B cell (primary cell): Measurements from ENCODE around the gene DEAF1. TPM values are rescaled to one million over a fixed set of nuclear protein-coding genes. Genes with fewer than 3 reads are reported as not detected.

Source experiments
- ATAC-seq: fragments of 200-7000 bp; cut with Tn5 transposase; one replicate; pipeline ENCODE4 v1.10.0; 2021; ENCODE audit warnings: low read depth, mild to moderate bottlenecking, moderate number of reproducible peaks, moderate library complexity
- CTCF ChIA-PET: fragments of 350-600 bp; sonication (Branson Sonifier 250); formaldehyde crosslinking; loops from one replicate; lab custom pipeline; 2021; ENCODE audit warnings: antibody characterized with exemption, inconsistent platforms; lab: Charles Lee
- POLR2A ChIA-PET: fragments of 350-600 bp; sonication (Branson Sonifier 250); formaldehyde crosslinking; loops from one replicate; lab custom pipeline; 2021; ENCODE audit warnings: antibody characterized with exemption; lab: Charles Lee
- DNase-seq: peaks from one replicate; pipeline ENCODE4 v3.0.0; 2013
- H2AFZ ChIP-seq: 2 replicates; pipeline ENCODE4 v1.6.1; 2012; ENCODE audit warnings: mild to moderate bottlenecking, low read depth, low read length; ENCODE audit not compliant: insufficient read depth, poor library complexity, severe bottlenecking
- H3K27ac ChIP-seq, 2 donors: 1 replicate in 1 of 2; 2 replicates in 1 of 2; pipeline ENCODE4 v1.5.1; 2012 to 2013; ENCODE audit warnings: low read length in 2 of 2, mild to moderate bottlenecking in 2 of 2, moderate library complexity in 1 of 2
- H3K27me3 ChIP-seq, 4 experiments: fragments of 200-600 bp in 1 of 4; sonication (generic) in 1 of 4; replicated peaks in 1 of 4; 1 replicate in 2 of 4; 2 replicates in 2 of 4; pipeline versions ENCODE4 v1.6.1 to v1.7.0; 2013 to 2016; ENCODE audit warnings: low read length in 3 of 4, mild to moderate bottlenecking in 2 of 4, mixed read lengths in 1 of 4, moderate library complexity in 1 of 4; ENCODE audit not compliant: insufficient read depth in 4 of 4, control insufficient read depth in 3 of 4; ENCODE audit errors: control extremely low read depth in 1 of 4
- H3K36me3 ChIP-seq, 2 experiments: replicated peaks in 1 of 2; 1 replicate in 1 of 2; 2 replicates in 1 of 2; pipeline versions ENCODE4 v1.6.1 to v1.7.1; 2013; ENCODE audit warnings: low read length in 1 of 2; ENCODE audit not compliant: insufficient read depth in 2 of 2, control insufficient read depth in 1 of 2; ENCODE audit errors: control extremely low read depth in 1 of 2, extremely low read depth in 1 of 2
- H3K4me1 ChIP-seq, 2 donors: fragments of 200-600 bp in 1 of 2; sonication (generic) in 1 of 2; 1 replicate in 1 of 2; 2 replicates in 1 of 2; pipeline versions ENCODE4 v1.5.1 to v1.6.1; 2013 to 2017; ENCODE audit warnings: low read length in 2 of 2; ENCODE audit not compliant: control insufficient read depth in 2 of 2, insufficient read depth in 2 of 2
- H3K4me2 ChIP-seq: replicated peaks from 2 replicates; pipeline ENCODE3; 2012; ENCODE audit warnings: mild to moderate bottlenecking, low read depth, low read length; ENCODE audit not compliant: poor library complexity, severe bottlenecking
- H3K4me3 ChIP-seq, 5 experiments: fragments of 200-600 bp in 1 of 5; sonication (generic) in 1 of 5; 1 replicate in 3 of 5; 2 replicates in 2 of 5; pipeline versions ENCODE4 v1.5.1 to v1.7.0; 2011 to 2016; ENCODE audit warnings: low read length in 4 of 5, mild to moderate bottlenecking in 4 of 5, low read depth in 2 of 5, control low read depth in 1 of 5, moderate library complexity in 1 of 5; ENCODE audit not compliant: insufficient read depth in 1 of 5; ENCODE audit errors: control extremely low read depth in 1 of 5, extremely low read depth in 1 of 5
- H3K79me2 ChIP-seq: fragments of 200-600 bp; sonication (generic); one replicate; pipeline ENCODE4 v1.6.0; 2016; ENCODE audit warnings: low read length; ENCODE audit not compliant: control insufficient read depth, insufficient read depth
- H3K9ac ChIP-seq: fragments of 200-600 bp; sonication (generic); 2 replicates; pipeline ENCODE4 v1.6.1; 2017; ENCODE audit warnings: mild to moderate bottlenecking, low read length, moderate library complexity
- H3K9me3 ChIP-seq, 3 donors: one replicate each; pipeline versions ENCODE4 v1.6.1 to v1.7.1; 2013; ENCODE audit warnings: low read length in 2 of 3; ENCODE audit not compliant: control insufficient read depth in 2 of 3, insufficient read depth in 1 of 3; ENCODE audit errors: control extremely low read depth in 1 of 3
- H4K20me1 ChIP-seq: 2 replicates; pipeline ENCODE4 v1.6.0; 2012; ENCODE audit warnings: mild to moderate bottlenecking, low read length; ENCODE audit not compliant: insufficient read depth, control insufficient read depth, poor library complexity, severe bottlenecking
- H3K27ac Mint-ChIP-seq: one replicate; pipeline ENCODE4 v1.8.0; 2021; ENCODE audit warnings: mixed read lengths
- H3K27me3 Mint-ChIP-seq: one replicate; pipeline ENCODE4 v1.8.0; 2021; ENCODE audit warnings: mixed read lengths
- H3K4me1 Mint-ChIP-seq: one replicate; pipeline ENCODE4 v1.8.0; 2021; ENCODE audit warnings: mixed read lengths
- H3K4me3 Mint-ChIP-seq: one replicate; pipeline ENCODE4 v1.8.0; 2021; ENCODE audit warnings: mixed read lengths
- H3K9me3 Mint-ChIP-seq: one replicate; pipeline ENCODE4 v1.8.0; 2022; ENCODE audit warnings: mixed read lengths; ENCODE audit not compliant: insufficient read depth
- EZH2 ChIP-seq: IDR thresholded peaks from 2 replicates; pipeline ENCODE4 v1.6.1; 2012; ENCODE audit warnings: borderline replicate concordance, low read depth, mild to moderate bottlenecking, moderate library complexity, low read length; ENCODE audit not compliant: insufficient read depth, poor library complexity, severe bottlenecking
- WGBS: methylation state at CpG from one replicate; pipeline ENCODE4 v1.1.5; 2013; ENCODE audit warnings: missing lambda C conversion rate; ENCODE audit not compliant: insufficient coverage; 5-methylcytosine and 5-hydroxymethylcytosine counted together
- intact Hi-C: fragments of 100-400 bp; cut with micrococcal nuclease; formaldehyde crosslinking; loops from one replicate; pipeline ENCODE4 v1.10.0; 2022
- polyA plus RNA-seq: library from polyadenylated mRNA; depleted of rRNA; stranded (reverse); fragments of >200 nt; gene quantifications from 2 replicates; pipeline ENCODE4 v1.2.3, GENCODE V29; 2012
- total RNA-seq, 2 donors: library from RNA; stranded (reverse); fragments of 120-200 nt in 1 of 2; gene quantifications; 1 replicate in 1 of 2; 2 replicates in 1 of 2; pipeline versions ENCODE4 v1.2.3 to v1.2.4, GENCODE V29; 2013 to 2022
- TF ChIP-seq, protein P1 (sequence below): fragments of 200-600 bp; IDR thresholded peaks from one replicate; pipeline ENCODE4 v1.8.0; 2022; ENCODE audit warnings: antibody characterized with exemption, mild to moderate bottlenecking

DEAF1 gene
- total and polyA plus RNA-seq, 2 donors (not counting 1 experiment from before 2014, with no cell fraction given), result 31.8 to 53.6 TPM

DNA sequence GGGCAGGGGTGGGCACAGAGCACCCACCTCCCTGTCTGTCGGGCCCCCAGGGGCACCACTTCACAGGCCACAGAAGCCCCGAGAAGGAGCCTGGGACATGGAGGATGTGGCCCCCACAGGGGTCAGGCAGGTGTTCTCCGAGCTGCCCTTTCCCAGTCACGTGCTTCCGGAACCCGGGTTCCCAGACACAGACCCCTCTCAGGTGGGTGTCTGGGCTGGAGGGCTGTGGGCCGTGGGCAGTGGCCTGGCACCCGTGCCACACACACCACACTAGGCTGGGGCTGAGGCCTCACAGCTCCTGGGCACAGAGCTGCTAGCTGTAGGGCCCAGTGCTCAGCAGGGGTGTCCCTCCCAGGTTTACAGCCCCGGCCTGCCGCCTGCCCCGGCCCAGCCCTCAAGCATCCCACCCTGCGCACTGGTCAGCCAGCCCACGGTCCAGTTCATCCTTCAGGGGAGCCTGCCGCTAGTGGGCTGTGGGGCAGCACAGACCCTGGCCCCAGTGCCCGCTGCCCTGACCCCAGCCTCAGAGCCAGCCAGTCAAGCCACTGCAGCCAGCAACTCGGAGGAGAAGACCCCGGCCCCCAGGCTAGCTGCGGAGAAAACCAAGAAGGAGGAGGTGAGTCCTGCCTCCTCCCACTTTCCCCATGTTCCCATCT is 84.7 kb downstream of the DEAF1 start:
- DNase-seq (no peak), ATAC-seq (no peak)
- Histone ChIP-seq H3K27ac (no peak overlapping the region), H3K27me3 (no peaks in the 10 kb centered on the region), H4K20me1 (peaks cover 71% of the 10 kb centered on the region), H3K4me1 (peaks cover 11 to 23% of the 10 kb centered on the region in 2 donors), H3K4me2 (no peak overlapping the region), H3K4me3 (no peak overlapping the region), H3K9me3 (no peaks in the 10 kb centered on the region), H3K36me3 (peaks cover 0 to 82% of the 10 kb centered on the region in 2 experiments), H2AFZ (no peak overlapping the region), H3K79me2 (peaks cover 9% of the 10 kb centered on the region), H3K9ac (no peak overlapping the region)
- intact Hi-C loops, result loop anchor here (10.0 kb wide), 1 partner anchor 115 kb away; no protein-coding TSS in a partner anchor
- TF ChIP-seq EZH2, result no peak
- TF ChIP-seq, protein P1, sequence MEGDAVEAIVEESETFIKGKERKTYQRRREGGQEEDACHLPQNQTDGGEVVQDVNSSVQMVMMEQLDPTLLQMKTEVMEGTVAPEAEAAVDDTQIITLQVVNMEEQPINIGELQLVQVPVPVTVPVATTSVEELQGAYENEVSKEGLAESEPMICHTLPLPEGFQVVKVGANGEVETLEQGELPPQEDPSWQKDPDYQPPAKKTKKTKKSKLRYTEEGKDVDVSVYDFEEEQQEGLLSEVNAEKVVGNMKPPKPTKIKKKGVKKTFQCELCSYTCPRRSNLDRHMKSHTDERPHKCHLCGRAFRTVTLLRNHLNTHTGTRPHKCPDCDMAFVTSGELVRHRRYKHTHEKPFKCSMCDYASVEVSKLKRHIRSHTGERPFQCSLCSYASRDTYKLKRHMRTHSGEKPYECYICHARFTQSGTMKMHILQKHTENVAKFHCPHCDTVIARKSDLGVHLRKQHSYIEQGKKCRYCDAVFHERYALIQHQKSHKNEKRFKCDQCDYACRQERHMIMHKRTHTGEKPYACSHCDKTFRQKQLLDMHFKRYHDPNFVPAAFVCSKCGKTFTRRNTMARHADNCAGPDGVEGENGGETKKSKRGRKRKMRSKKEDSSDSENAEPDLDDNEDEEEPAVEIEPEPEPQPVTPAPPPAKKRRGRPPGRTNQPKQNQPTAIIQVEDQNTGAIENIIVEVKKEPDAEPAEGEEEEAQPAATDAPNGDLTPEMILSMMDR, result no peak
- peaks cover 9% of the 10 kb centered on the region for H3K4me1 Mint-ChIP-seq
- ChIA-PET CTCF (no interaction called here), POLR2A (no interaction called here)
- H3K27me3 Mint-ChIP-seq, result no peaks in the 10 kb centered on the region
- H3K9me3 Mint-ChIP-seq, result no peaks in the 10 kb centered on the region
- H3K27ac Mint-ChIP-seq, result no peak overlapping the region
- 98% methylated on average over 11 of the region's 18 CpGs for WGBS
- H3K4me3 Mint-ChIP-seq, result no peak overlapping the region

DNA sequence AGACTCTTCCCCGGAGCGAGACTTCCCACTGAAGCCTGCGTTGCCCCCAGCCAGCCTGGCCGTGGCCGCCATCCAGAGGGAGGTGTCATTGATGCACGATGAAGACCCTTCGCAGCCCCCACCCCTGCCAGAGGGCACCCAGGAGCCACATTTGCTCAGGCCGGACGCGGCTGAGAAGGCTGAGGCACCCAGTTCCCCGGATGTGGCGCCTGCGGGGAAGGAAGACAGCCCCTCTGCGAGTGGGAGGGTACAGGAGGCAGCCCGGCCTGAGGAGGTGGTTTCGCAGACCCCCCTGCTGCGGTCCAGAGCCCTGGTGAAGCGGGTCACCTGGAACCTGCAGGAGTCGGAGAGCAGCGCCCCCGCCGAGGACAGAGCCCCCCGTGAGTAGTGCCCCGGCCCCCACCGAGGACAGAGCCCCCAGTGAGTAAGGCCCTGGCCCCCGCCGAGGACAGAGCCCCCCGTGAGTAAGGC is 85.6 kb downstream of the DEAF1 start:
- WGBS, result 93% methylated on average over 28 of the region's 28 CpGs
- H3K27me3 ChIP-seq, result no peaks in the 10 kb centered on the region
- H3K4me1 ChIP-seq, result peaks cover 3 to 14% of the 10 kb centered on the region in 2 donors
- POLR2A ChIA-PET, result no interaction called here
- no peak overlapping the region for H3K4me3 Mint-ChIP-seq
- H3K36me3 ChIP-seq, result peaks cover 0 to 87% of the 10 kb centered on the region in 2 experiments
- CTCF ChIA-PET, result no interaction called here
- H3K9me3 ChIP-seq, result no peaks in the 10 kb centered on the region
- DNase-seq (no peak), ATAC-seq (no peak)
- no peak overlapping the region for H3K27ac Mint-ChIP-seq
- peaks cover 6% of the 10 kb centered on the region for H3K4me1 Mint-ChIP-seq
- peaks cover 62% of the 10 kb centered on the region for H4K20me1 ChIP-seq
- H3K27ac ChIP-seq, result no peak overlapping the region
- intact Hi-C loops, result no loop called here
- no peaks in the 10 kb centered on the region for H3K27me3 Mint-ChIP-seq
- H3K9me3 Mint-ChIP-seq, result no peaks in the 10 kb centered on the region
- TF ChIP-seq, protein P1, result no peak
- TF ChIP-seq EZH2, result no peak
- H3K4me2 ChIP-seq, result no peak overlapping the region
- H2AFZ ChIP-seq, result no peak overlapping the region
- no peak overlapping the region for H3K4me3 ChIP-seq
- peaks cover 9% of the 10 kb centered on the region for H3K79me2 ChIP-seq
- no peak overlapping the region for H3K9ac ChIP-seq
